ENCODE results near the gene KIF16B. TPM values are rescaled to one million over a fixed set of nuclear protein-coding genes. Genes with fewer than 3 reads are reported as not detected.

Gene KIF16B
- total and polyA plus RNA-seq, 2 experiments from 2014 or later = 6.5 to 11.1 TPM

GRCh38 chr20:16481977-16482376 is 91.3 kb downstream of the KIF16B start:
- Histone ChIP-seq H3K4me3 (no peak overlapping the region), H3K9me2 (ENCODE audit: insufficient read depth) (0 out of 2 replicates have a peak, but pooled peaks cover 9% of the 10 kb centered on the region), H3K4me2 (no peak overlapping the region), H3K79me2 (replicated peaks; ENCODE audit: insufficient read depth) (no peaks in the 10 kb centered on the region), H3F3A (replicated peaks; ENCODE audit: low read depth) (no peaks in the 10 kb centered on the region), H3K27me3 (ENCODE audit: insufficient read depth) (no peaks in the 10 kb centered on the region), H2AFZ (no peak overlapping the region), H3K4me1 (ENCODE audit: insufficient read depth) (peaks cover 12% of the 10 kb centered on the region), H3K36me3 (ENCODE audit: insufficient read depth) (no peaks in the 10 kb centered on the region), H4K20me1 (replicated peaks; ENCODE audit: insufficient read depth) (no peaks in the 10 kb centered on the region), H3K27ac (ENCODE audit: low read depth) (no peak overlapping the region)
- H3K4me3 Mint-ChIP-seq = no peak overlapping the region
- H3K27ac Mint-ChIP-seq = no peak overlapping the region
- peaks cover 2% of the 10 kb centered on the region for H3K27me3 Mint-ChIP-seq (ENCODE audit: insufficient read depth, low read depth, poor library complexity)
- DNase-seq (ENCODE audit: low spot score) (no peak), ATAC-seq (no peak)
- H3K4me1 Mint-ChIP-seq = peaks cover 16% of the 10 kb centered on the region
- H3K9me3 Mint-ChIP-seq = no peaks in the 10 kb centered on the region
- H3K36me3 Mint-ChIP-seq (ENCODE audit: low read depth) = peaks cover 5% of the 10 kb centered on the region; the same call in 1 of the 3 replicates
- TF ChIP-seq REST (IDR thresholded peaks at IDR 0.05; ENCODE audit: unreplicated experiment) (no peak), STAT1 (IDR thresholded peaks at IDR 0.05; ENCODE audit: unreplicated experiment) (no peak), POLR2AphosphoS5 (IDR thresholded peaks at IDR 0.05; ENCODE audit: low read depth) (no peak), NANOG (IDR thresholded peaks at IDR 0.05; ENCODE audit: borderline replicate concordance) (no peak), EZH2 (IDR thresholded peaks at IDR 0.05; ENCODE audit: low read depth, unreplicated experiment) (no peak), EZH2phosphoT487 (IDR thresholded peaks at IDR 0.05; ENCODE audit: unreplicated experiment) (no peak), CREB1 (CRISPR knock-in tag; IDR thresholded peaks at IDR 0.05; ENCODE audit: low read depth) (no peak)
- TF ChIP-seq, protein P1, sequence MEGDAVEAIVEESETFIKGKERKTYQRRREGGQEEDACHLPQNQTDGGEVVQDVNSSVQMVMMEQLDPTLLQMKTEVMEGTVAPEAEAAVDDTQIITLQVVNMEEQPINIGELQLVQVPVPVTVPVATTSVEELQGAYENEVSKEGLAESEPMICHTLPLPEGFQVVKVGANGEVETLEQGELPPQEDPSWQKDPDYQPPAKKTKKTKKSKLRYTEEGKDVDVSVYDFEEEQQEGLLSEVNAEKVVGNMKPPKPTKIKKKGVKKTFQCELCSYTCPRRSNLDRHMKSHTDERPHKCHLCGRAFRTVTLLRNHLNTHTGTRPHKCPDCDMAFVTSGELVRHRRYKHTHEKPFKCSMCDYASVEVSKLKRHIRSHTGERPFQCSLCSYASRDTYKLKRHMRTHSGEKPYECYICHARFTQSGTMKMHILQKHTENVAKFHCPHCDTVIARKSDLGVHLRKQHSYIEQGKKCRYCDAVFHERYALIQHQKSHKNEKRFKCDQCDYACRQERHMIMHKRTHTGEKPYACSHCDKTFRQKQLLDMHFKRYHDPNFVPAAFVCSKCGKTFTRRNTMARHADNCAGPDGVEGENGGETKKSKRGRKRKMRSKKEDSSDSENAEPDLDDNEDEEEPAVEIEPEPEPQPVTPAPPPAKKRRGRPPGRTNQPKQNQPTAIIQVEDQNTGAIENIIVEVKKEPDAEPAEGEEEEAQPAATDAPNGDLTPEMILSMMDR (conservative IDR thresholded peaks at IDR 0.05; ENCODE audit: low read depth in 2 of 2) = no peak
- TF ChIP-seq, protein P2, sequence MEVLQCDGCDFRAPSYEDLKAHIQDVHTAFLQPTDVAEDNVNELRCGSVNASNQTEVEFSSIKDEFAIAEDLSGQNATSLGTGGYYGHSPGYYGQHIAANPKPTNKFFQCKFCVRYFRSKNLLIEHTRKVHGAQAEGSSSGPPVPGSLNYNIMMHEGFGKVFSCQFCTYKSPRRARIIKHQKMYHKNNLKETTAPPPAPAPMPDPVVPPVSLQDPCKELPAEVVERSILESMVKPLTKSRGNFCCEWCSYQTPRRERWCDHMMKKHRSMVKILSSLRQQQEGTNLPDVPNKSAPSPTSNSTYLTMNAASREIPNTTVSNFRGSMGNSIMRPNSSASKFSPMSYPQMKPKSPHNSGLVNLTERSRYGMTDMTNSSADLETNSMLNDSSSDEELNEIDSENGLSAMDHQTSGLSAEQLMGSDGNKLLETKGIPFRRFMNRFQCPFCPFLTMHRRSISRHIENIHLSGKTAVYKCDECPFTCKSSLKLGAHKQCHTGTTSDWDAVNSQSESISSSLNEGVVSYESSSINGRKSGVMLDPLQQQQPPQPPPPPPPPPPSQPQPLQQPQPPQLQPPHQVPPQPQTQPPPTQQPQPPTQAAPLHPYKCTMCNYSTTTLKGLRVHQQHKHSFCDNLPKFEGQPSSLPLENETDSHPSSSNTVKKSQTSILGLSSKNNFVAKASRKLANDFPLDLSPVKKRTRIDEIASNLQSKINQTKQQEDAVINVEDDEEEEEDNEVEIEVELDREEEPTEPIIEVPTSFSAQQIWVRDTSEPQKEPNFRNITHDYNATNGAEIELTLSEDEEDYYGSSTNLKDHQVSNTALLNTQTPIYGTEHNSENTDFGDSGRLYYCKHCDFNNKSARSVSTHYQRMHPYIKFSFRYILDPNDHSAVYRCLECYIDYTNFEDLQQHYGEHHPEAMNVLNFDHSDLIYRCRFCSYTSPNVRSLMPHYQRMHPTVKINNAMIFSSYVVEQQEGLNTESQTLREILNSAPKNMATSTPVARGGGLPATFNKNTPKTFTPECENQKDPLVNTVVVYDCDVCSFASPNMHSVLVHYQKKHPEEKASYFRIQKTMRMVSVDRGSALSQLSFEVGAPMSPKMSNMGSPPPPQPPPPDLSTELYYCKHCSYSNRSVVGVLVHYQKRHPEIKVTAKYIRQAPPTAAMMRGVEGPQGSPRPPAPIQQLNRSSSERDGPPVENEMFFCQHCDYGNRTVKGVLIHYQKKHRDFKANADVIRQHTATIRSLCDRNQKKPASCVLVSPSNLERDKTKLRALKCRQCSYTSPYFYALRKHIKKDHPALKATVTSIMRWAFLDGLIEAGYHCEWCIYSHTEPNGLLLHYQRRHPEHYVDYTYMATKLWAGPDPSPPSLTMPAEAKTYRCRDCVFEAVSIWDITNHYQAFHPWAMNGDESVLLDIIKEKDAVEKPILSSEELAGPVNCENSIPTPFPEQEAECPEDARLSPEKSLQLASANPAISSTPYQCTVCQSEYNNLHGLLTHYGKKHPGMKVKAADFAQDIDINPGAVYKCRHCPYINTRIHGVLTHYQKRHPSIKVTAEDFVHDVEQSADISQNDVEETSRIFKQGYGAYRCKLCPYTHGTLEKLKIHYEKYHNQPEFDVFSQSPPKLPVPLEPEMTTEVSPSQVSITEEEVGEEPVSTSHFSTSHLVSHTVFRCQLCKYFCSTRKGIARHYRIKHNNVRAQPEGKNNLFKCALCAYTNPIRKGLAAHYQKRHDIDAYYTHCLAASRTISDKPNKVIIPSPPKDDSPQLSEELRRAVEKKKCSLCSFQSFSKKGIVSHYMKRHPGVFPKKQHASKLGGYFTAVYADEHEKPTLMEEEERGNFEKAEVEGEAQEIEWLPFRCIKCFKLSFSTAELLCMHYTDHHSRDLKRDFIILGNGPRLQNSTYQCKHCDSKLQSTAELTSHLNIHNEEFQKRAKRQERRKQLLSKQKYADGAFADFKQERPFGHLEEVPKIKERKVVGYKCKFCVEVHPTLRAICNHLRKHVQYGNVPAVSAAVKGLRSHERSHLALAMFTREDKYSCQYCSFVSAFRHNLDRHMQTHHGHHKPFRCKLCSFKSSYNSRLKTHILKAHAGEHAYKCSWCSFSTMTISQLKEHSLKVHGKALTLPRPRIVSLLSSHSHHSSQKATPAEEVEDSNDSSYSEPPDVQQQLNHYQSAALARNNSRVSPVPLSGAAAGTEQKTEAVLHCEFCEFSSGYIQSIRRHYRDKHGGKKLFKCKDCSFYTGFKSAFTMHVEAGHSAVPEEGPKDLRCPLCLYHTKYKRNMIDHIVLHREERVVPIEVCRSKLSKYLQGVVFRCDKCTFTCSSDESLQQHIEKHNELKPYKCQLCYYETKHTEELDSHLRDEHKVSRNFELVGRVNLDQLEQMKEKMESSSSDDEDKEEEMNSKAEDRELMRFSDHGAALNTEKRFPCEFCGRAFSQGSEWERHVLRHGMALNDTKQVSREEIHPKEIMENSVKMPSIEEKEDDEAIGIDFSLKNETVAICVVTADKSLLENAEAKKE (CRISPR knock-in tag; IDR thresholded peaks at IDR 0.05) = no peak

Data from GM23338 (cell line).